ENCODE measurements around the gene FLNB.
"Not testable (repeated sequence)": the region's sequence is repeated elsewhere in the genome, so short reads cannot be mapped to it uniquely, and the experiment has no call there.

Gene FLNB

DNA sequence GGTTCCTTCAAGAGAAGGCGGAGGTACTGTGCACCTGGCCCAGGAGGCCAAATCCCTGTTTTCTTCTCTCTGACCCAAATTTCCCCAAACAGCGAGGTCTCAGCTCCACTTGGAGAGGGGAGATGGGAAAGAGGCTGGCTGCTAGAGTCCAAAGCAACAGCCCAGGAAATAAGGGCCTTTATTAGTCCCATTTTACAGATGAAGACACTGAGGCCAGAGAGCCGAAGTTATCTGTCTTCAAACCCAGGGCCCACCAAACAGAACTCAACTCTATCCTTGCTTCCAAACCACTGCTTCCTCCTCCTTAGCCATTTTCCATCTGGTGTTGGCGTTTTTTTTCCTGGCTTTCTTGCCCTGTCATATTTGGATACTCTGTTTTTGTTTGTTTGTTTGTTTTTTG, 22.0 kb upstream of the FLNB start:
- H3K4me3 ChIP-seq (ENCODE audit: control insufficient read depth, low read depth, low read length), result no peak overlapping the region
- TF ChIP-seq, protein P1, sequence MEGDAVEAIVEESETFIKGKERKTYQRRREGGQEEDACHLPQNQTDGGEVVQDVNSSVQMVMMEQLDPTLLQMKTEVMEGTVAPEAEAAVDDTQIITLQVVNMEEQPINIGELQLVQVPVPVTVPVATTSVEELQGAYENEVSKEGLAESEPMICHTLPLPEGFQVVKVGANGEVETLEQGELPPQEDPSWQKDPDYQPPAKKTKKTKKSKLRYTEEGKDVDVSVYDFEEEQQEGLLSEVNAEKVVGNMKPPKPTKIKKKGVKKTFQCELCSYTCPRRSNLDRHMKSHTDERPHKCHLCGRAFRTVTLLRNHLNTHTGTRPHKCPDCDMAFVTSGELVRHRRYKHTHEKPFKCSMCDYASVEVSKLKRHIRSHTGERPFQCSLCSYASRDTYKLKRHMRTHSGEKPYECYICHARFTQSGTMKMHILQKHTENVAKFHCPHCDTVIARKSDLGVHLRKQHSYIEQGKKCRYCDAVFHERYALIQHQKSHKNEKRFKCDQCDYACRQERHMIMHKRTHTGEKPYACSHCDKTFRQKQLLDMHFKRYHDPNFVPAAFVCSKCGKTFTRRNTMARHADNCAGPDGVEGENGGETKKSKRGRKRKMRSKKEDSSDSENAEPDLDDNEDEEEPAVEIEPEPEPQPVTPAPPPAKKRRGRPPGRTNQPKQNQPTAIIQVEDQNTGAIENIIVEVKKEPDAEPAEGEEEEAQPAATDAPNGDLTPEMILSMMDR (conservative IDR thresholded peaks at IDR 0.05; ENCODE audit: control insufficient read depth, insufficient read depth, low read depth, low read length), result no peak

GRCh38 chr3:57989198-57989597, 19.0 kb upstream of the FLNB start:
- H3K4me3 ChIP-seq (ENCODE audit: control insufficient read depth, low read depth, low read length); DNase-seq (ENCODE audit: low read depth): not testable (repeated sequence)

More for the DNA sequence above, 22.0 kb upstream of the FLNB start:
- no peak for DNase-seq (ENCODE audit: low read depth)

- TF ChIP-seq, protein P1 (conservative IDR thresholded peaks at IDR 0.05; ENCODE audit: control insufficient read depth, insufficient read depth, low read depth, low read length), result no peak
- no peak for DNase-seq (ENCODE audit: low read depth)
- H3K4me3 ChIP-seq (ENCODE audit: control insufficient read depth, low read depth, low read length), result no peak overlapping the region
Measured at GRCh38 chr3:57989646-57990045, 18.6 kb upstream of the FLNB start.

DNA sequence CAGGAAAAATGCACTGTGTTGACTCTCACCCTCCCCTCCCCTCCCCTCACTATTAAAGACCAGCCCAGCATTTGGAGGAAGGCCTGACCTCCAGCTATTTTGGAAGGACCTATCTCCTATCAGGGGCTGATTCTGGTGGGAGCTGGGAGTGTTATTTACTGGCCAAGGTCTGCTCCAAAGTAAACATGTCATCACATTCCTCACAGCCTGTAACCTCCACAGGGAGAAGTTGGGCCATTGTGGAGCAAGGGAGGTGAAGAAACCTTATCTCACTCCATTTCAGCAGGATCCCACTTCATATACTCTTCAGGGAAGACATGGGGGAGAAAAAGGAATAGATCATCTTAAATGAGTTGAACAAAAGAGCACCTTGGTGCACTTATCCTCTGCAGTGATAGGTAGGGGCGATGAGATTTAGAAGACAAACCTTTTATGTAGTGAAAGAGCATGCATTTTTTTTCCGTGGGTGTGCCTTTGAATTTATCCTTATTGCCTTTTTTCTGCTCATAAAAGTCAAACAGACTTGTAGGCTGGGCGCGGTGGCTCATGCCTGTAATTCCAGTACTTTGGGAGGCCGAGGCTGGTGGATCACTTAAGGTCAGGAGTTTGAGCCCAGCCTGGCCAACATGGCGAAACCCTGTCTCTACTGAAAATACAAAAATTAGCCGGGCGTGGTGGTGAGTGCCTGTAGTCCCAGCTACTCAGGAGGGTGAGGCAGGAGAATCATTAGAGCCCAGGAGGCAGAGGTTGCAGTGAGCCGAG, 15.6 kb upstream of the FLNB start:
- no peak overlapping the region for H3K4me3 ChIP-seq (ENCODE audit: control insufficient read depth, low read depth, low read length)
- TF ChIP-seq, protein P1 (conservative IDR thresholded peaks at IDR 0.05; ENCODE audit: control insufficient read depth, insufficient read depth, low read depth, low read length), result no peak
- no peak for DNase-seq (ENCODE audit: low read depth)

GRCh38 chr3:57998366-57999283, 9.6 kb upstream of the FLNB start:
- TF ChIP-seq, protein P1 (conservative IDR thresholded peaks at IDR 0.05; ENCODE audit: control insufficient read depth, insufficient read depth, low read depth, low read length), result no peak
- no peak overlapping the region for H3K4me3 ChIP-seq (ENCODE audit: control insufficient read depth, low read depth, low read length)
- DNase-seq (ENCODE audit: low read depth), result no peak

DNA sequence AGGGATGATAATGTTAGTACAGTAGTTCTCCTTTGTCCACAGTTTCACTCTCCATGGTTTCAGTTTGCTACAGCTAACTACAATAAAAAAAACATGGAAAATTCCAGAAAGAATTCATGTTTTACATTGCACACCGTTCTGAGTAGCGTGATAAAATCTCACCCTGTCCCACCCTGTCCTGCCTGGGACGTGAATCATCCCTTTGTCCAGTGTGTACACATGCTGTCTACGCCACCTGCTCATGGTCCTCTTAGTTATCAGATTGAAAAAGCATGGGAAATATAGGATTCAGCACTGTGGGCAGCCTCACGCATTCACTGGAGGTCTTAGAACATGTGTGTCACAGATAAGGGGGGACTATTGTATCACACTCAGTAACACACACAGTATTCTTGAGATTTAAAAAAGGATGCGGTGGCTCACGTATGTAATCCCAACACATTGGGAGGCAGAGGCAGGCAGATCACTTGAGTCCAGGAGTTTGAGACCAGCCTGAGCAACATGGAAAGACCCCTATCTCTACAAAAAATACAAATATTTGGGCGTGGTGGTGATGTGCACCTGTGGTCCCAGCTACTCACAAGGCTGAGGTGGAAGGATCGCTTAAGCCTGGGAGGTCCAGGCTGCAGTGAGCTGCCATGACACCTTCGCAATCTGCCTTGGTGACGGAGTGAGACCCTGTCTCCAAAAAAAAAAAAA, 8.7 kb upstream of the FLNB start:
- H3K4me3 ChIP-seq (ENCODE audit: control insufficient read depth, low read depth, low read length), result no peak overlapping the region

More for the DNA sequence above, 8.7 kb upstream of the FLNB start:
- DNase-seq (ENCODE audit: low read depth), result no peak
- TF ChIP-seq, protein P1 (conservative IDR thresholded peaks at IDR 0.05; ENCODE audit: control insufficient read depth, insufficient read depth, low read depth, low read length), result no peak
